CD8-positive, alpha-beta memory T cell (primary cell): ENCODE measurements around the gene FAM8A1. TPM values are rescaled to one million over a fixed set of nuclear protein-coding genes. Genes with fewer than 3 reads are reported as not detected.

Experiments
- CTCF ChIA-PET: fragments of 350-600 bp; sonication (Branson Sonifier 250); formaldehyde crosslinking; loops from one replicate; lab custom pipeline; 2021; ENCODE audit warnings: antibody characterized with exemption; lab: Charles Lee
- POLR2A ChIA-PET: fragments of 350-600 bp; sonication (Branson Sonifier 250); formaldehyde crosslinking; loops from one replicate; lab custom pipeline; 2021; ENCODE audit warnings: antibody characterized with exemption; lab: Charles Lee
- DNase-seq, 5 donors: peaks; one replicate each; pipeline versions ENCODE4 v3.0.0 to v3.0.0-alpha.2; 2020 to 2022; ENCODE audit warnings: mixed read lengths in 1 of 5
- H3K27ac ChIP-seq: one replicate; pipeline ENCODE4 v1.7.0; 2013; ENCODE audit warnings: low read depth, mild to moderate bottlenecking, low read length, moderate library complexity
- H3K27me3 ChIP-seq: 2 replicates; pipeline ENCODE4 v1.7.0; 2013; ENCODE audit warnings: low read length, mild to moderate bottlenecking; ENCODE audit not compliant: insufficient read depth, poor library complexity, severe bottlenecking
- H3K36me3 ChIP-seq: 2 replicates; pipeline ENCODE4 v1.7.0; 2013; ENCODE audit warnings: mild to moderate bottlenecking, low read length, moderate library complexity; ENCODE audit not compliant: insufficient read depth
- H3K4me1 ChIP-seq: 2 replicates; pipeline ENCODE4 v1.7.0; 2013; ENCODE audit warnings: mild to moderate bottlenecking, low read length, moderate library complexity; ENCODE audit not compliant: insufficient read depth
- H3K4me3 ChIP-seq: 2 replicates; pipeline ENCODE4 v1.7.0; 2013; ENCODE audit warnings: mild to moderate bottlenecking, low read length
- H3K9me3 ChIP-seq: 2 replicates; pipeline ENCODE4 v1.7.0; 2013; ENCODE audit warnings: mild to moderate bottlenecking, low read length
- H3K27ac Mint-ChIP-seq, 8 donors: one replicate each; pipeline ENCODE4 v1.8.0; 2020 to 2021; ENCODE audit warnings: mixed read lengths in 8 of 8, mild to moderate bottlenecking in 6 of 8, inconsistent platforms in 3 of 8, moderate library complexity in 3 of 8
- H3K27me3 Mint-ChIP-seq, 2 donors: one replicate each; pipeline ENCODE4 v1.8.0; 2020 to 2021; ENCODE audit warnings: mixed read lengths in 2 of 2, mild to moderate bottlenecking in 1 of 2, moderate library complexity in 1 of 2
- H3K36me3 Mint-ChIP-seq, 3 donors: one replicate each; pipeline ENCODE4 v1.8.0; 2020 to 2021; ENCODE audit warnings: mixed read lengths in 3 of 3, inconsistent platforms in 1 of 3, mild to moderate bottlenecking in 1 of 3
- H3K4me1 Mint-ChIP-seq, 3 donors: one replicate each; pipeline ENCODE4 v1.8.0; 2020 to 2021; ENCODE audit warnings: mixed read lengths in 3 of 3, inconsistent platforms in 1 of 3, mild to moderate bottlenecking in 1 of 3
- H3K4me3 Mint-ChIP-seq, 7 donors: one replicate each; pipeline ENCODE4 v1.8.0; 2020 to 2021; ENCODE audit warnings: mixed read lengths in 7 of 7, mild to moderate bottlenecking in 6 of 7, moderate library complexity in 4 of 7, inconsistent platforms in 2 of 7
- H3K9me3 Mint-ChIP-seq, 5 donors: one replicate each; pipeline ENCODE4 v1.8.0; 2020 to 2022; ENCODE audit warnings: mixed read lengths in 5 of 5, mild to moderate bottlenecking in 3 of 5, moderate library complexity in 2 of 5, inconsistent platforms in 1 of 5
- polyA plus RNA-seq: library from polyadenylated mRNA; unstranded; fragments of 300-500 nt; fragmentation: Illumina TruSeq; gene quantifications from one replicate; pipeline ENCODE4 v1.2.3, GENCODE V29; 2021
- total RNA-seq, 2 experiments: library from RNA; stranded (reverse); gene quantifications; one replicate each; pipeline ENCODE4 v1.2.3, GENCODE V29; 2021

FAM8A1 gene
- total and polyA plus RNA-seq, 3 experiments from 2014 or later: 4.7 to 8.3 (median 5.1) TPM

GRCh38 chr6:17602888-17603287 is 2.8 kb downstream of the FAM8A1 start:
- H3K9me3 Mint-ChIP-seq: peaks cover 0 to 2% (median 0%) of the 10 kb centered on the region in 5 donors
- no peak for DNase-seq
- no peaks in the 10 kb centered on the region for H3K27me3 ChIP-seq
- no peak overlapping the region for H3K4me3 ChIP-seq
- peaks cover 3 to 46% (median 11%) of the 10 kb centered on the region in 3 donors for H3K36me3 Mint-ChIP-seq
- no peak overlapping the region for H3K27ac ChIP-seq
- H3K27me3 Mint-ChIP-seq: no peaks in the 10 kb centered on the region
- no peaks in the 10 kb centered on the region for H3K9me3 ChIP-seq
- H3K4me3 Mint-ChIP-seq: peak overlapping the region; percentile 79 to 91 (median 90)
- POLR2A ChIA-PET: interaction anchor here (0.6 to 0.9 kb wide), 2 partner anchors 43 to 88 kb away, joined by 3 to 4 read pairs; no protein-coding TSS in a partner anchor
- CTCF ChIA-PET: interaction anchor here (1.4 to 1.5 kb wide), 3 partner anchors 17 to 201 kb away, joined by 3 to 7 read pairs (median 4); no protein-coding TSS in a partner anchor
- H3K4me1 ChIP-seq: peaks cover 35% of the 10 kb centered on the region
- peaks cover 12% of the 10 kb centered on the region for H3K36me3 ChIP-seq
- peak overlapping the region; percentile 36 to 86 (median 68) for H3K27ac Mint-ChIP-seq
- peaks cover 40 to 59% (median 57%) of the 10 kb centered on the region in 3 donors for H3K4me1 Mint-ChIP-seq

GRCh38 chr6:17606606-17607005 is 6.5 kb downstream of the FAM8A1 start:
- Mint-ChIP-seq H3K27ac (peak overlapping the region in 4 of 8 donors; percentile 2 to 76 (median 38)), H3K36me3 (peaks cover 3 to 64% (median 11%) of the 10 kb centered on the region in 3 donors), H3K4me3 (no peak overlapping the region), H3K27me3 (no peaks in the 10 kb centered on the region), H3K9me3 (no peaks in the 10 kb centered on the region), H3K4me1 (peaks cover 34 to 54% (median 45%) of the 10 kb centered on the region in 3 donors)
- ChIA-PET POLR2A (interaction anchor here (0.6 kb wide), 1 partner anchor 83 kb away, joined by 6 read pairs; no protein-coding TSS in a partner anchor), CTCF (interaction anchor here (0.7 kb wide), 1 partner anchor 79 kb away, joined by 3 read pairs; no protein-coding TSS in a partner anchor)
- peaks cover 26% of the 10 kb centered on the region for H3K4me1 ChIP-seq
- H3K9me3 ChIP-seq: no peaks in the 10 kb centered on the region
- peaks cover 16% of the 10 kb centered on the region for H3K36me3 ChIP-seq
- DNase-seq: no peak
- H3K27me3 ChIP-seq: no peaks in the 10 kb centered on the region
- no peak overlapping the region for H3K27ac ChIP-seq
- no peak overlapping the region for H3K4me3 ChIP-seq

GRCh38 chr6:17610835-17611234 is 10.7 kb downstream of the FAM8A1 start:
- Histone ChIP-seq H3K9me3 (no peaks in the 10 kb centered on the region), H3K4me1 (no peaks in the 10 kb centered on the region), H3K36me3 (peaks cover 16% of the 10 kb centered on the region), H3K27me3 (no peaks in the 10 kb centered on the region), H3K4me3 (no peak overlapping the region), H3K27ac (no peak overlapping the region)
- ChIA-PET POLR2A (interaction anchor here (1.0 to 1.1 kb wide), 2 partner anchors 10 to 21 kb away, joined by 3 read pairs; no protein-coding TSS in a partner anchor), CTCF (interaction anchor here (1.3 kb wide), 1 partner anchor 193 kb away, joined by 3 read pairs; no protein-coding TSS in a partner anchor)
- Mint-ChIP-seq H3K27ac (peak overlapping the region in 6 of 8 donors; percentile 7 to 73 (median 60)), H3K9me3 (no peaks in the 10 kb centered on the region), H3K4me1 (peaks cover 19 to 30% (median 24%) of the 10 kb centered on the region in 3 donors), H3K27me3 (no peaks in the 10 kb centered on the region), H3K4me3 (no peak overlapping the region), H3K36me3 (peaks cover 3 to 58% (median 6%) of the 10 kb centered on the region in 3 donors)
- no peak for DNase-seq

- ChIA-PET POLR2A (no interaction called here), CTCF (interaction anchor here (1.0 to 1.3 kb wide), 2 partner anchors 22 to 192 kb away, joined by 3 read pairs; no protein-coding TSS in a partner anchor)
- Mint-ChIP-seq H3K4me3 (no peak overlapping the region), H3K9me3 (no peaks in the 10 kb centered on the region), H3K4me1 (peaks cover 15 to 26% (median 17%) of the 10 kb centered on the region in 3 donors), H3K27me3 (no peaks in the 10 kb centered on the region), H3K36me3 (peaks cover 0 to 60% (median 5%) of the 10 kb centered on the region in 3 donors), H3K27ac (peak overlapping the region in 7 of 8 donors; percentile 23 to 93 (median 73))
- H3K27me3 ChIP-seq: no peaks in the 10 kb centered on the region
- no peak for DNase-seq
- no peak overlapping the region for H3K27ac ChIP-seq
- H3K36me3 ChIP-seq: peaks cover 14% of the 10 kb centered on the region
- no peaks in the 10 kb centered on the region for H3K4me1 ChIP-seq
- H3K9me3 ChIP-seq: no peaks in the 10 kb centered on the region
- H3K4me3 ChIP-seq: no peak overlapping the region
Measured at GRCh38 chr6:17612048-17612447, 11.9 kb downstream of the FAM8A1 start.

GRCh38 chr6:17615794-17616193 is 15.7 kb downstream of the FAM8A1 start:
- Mint-ChIP-seq H3K36me3 (peaks cover 0 to 64% (median 15%) of the 10 kb centered on the region in 3 donors), H3K27me3 (no peaks in the 10 kb centered on the region), H3K9me3 (no peaks in the 10 kb centered on the region), H3K4me3 (no peak overlapping the region), H3K27ac (no peak overlapping the region), H3K4me1 (peaks cover 17 to 33% (median 32%) of the 10 kb centered on the region in 3 donors)
- ChIA-PET CTCF (no interaction called here), POLR2A (no interaction called here)
- Histone ChIP-seq H3K4me1 (no peaks in the 10 kb centered on the region), H3K4me3 (no peak overlapping the region), H3K9me3 (no peaks in the 10 kb centered on the region), H3K27ac (no peak overlapping the region), H3K27me3 (no peaks in the 10 kb centered on the region), H3K36me3 (peaks cover 18% of the 10 kb centered on the region)
- DNase-seq: no peak

- Mint-ChIP-seq H3K4me1 (peaks cover 17 to 46% (median 36%) of the 10 kb centered on the region in 3 donors), H3K9me3 (no peaks in the 10 kb centered on the region), H3K27me3 (no peaks in the 10 kb centered on the region), H3K27ac (peak overlapping the region in 4 of 8 donors; percentile 18 to 72 (median 26)), H3K4me3 (no peak overlapping the region), H3K36me3 (peaks cover 0 to 86% (median 18%) of the 10 kb centered on the region in 3 donors)
- ChIA-PET POLR2A (no interaction called here), CTCF (interaction anchor here (1.1 to 1.9 kb wide), 2 partner anchors 11 to 18 kb away, joined by 3 to 4 read pairs; no protein-coding TSS in a partner anchor)
- H3K36me3 ChIP-seq: peaks cover 20% of the 10 kb centered on the region
- no peak overlapping the region for H3K4me3 ChIP-seq
- DNase-seq: no peak
- no peaks in the 10 kb centered on the region for H3K4me1 ChIP-seq
- no peaks in the 10 kb centered on the region for H3K27me3 ChIP-seq
- no peak overlapping the region for H3K27ac ChIP-seq
- no peaks in the 10 kb centered on the region for H3K9me3 ChIP-seq
Measured at GRCh38 chr6:17621003-17621402, 20.9 kb downstream of the FAM8A1 start.

- Histone ChIP-seq H3K9me3 (no peaks in the 10 kb centered on the region), H3K27me3 (no peaks in the 10 kb centered on the region), H3K36me3 (peaks cover 22% of the 10 kb centered on the region), H3K27ac (no peak overlapping the region), H3K4me1 (no peaks in the 10 kb centered on the region), H3K4me3 (no peak overlapping the region)
- H3K27me3 Mint-ChIP-seq: no peaks in the 10 kb centered on the region
- ChIA-PET CTCF (no interaction called here), POLR2A (no interaction called here)
- peaks cover 0 to 83% (median 16%) of the 10 kb centered on the region in 3 donors for H3K36me3 Mint-ChIP-seq
- no peaks in the 10 kb centered on the region for H3K9me3 Mint-ChIP-seq
- no peak overlapping the region for H3K4me3 Mint-ChIP-seq
- DNase-seq: no peak
- peaks cover 17 to 51% (median 36%) of the 10 kb centered on the region in 3 donors for H3K4me1 Mint-ChIP-seq
- H3K27ac Mint-ChIP-seq: no peak overlapping the region
Measured at GRCh38 chr6:17622144-17622543, 22.0 kb downstream of the FAM8A1 start.

- DNase-seq: no peak
- H3K4me3 ChIP-seq: no peak overlapping the region
- Mint-ChIP-seq H3K4me1 (peaks cover 28 to 60% (median 33%) of the 10 kb centered on the region in 3 donors), H3K27ac (peak overlapping the region in 2 of 8 donors; percentile 12 to 54), H3K36me3 (peaks cover 4 to 85% (median 18%) of the 10 kb centered on the region in 3 donors), H3K27me3 (no peaks in the 10 kb centered on the region), H3K9me3 (no peaks in the 10 kb centered on the region), H3K4me3 (no peak overlapping the region)
- H3K9me3 ChIP-seq: no peaks in the 10 kb centered on the region
- H3K36me3 ChIP-seq: peaks cover 24% of the 10 kb centered on the region
- ChIA-PET CTCF (interaction anchor here (2.1 kb wide), 1 partner anchor 24 kb away, joined by 6 read pairs; the partner anchor contains the start of gene FAM8A1), POLR2A (no interaction called here)
- H3K27me3 ChIP-seq: no peaks in the 10 kb centered on the region
- H3K4me1 ChIP-seq: no peaks in the 10 kb centered on the region
- H3K27ac ChIP-seq: no peak overlapping the region
Measured at GRCh38 chr6:17624396-17624795, 24.3 kb downstream of the FAM8A1 start.
